T-cell (primary cell): ENCODE data around the gene SUSD1. TPM values are rescaled to one million over a fixed set of nuclear protein-coding genes. Genes with fewer than 3 reads are reported as not detected.

Source experiments
- ATAC-seq, 4 experiments: fragments of 200-7000 bp in 3 of 4; fragments of 150-1000 bp in 1 of 4; cut with Tn5 transposase; replicated peaks in 1 of 4; 1 replicate in 3 of 4; 2 replicates in 1 of 4; pipeline ENCODE4 v1.10.0; 2021; ENCODE audit warnings: moderate library complexity in 3 of 4, mild to moderate bottlenecking in 2 of 4, moderate number of reproducible peaks in 1 of 4
- CTCF ChIA-PET, 2 donors: fragments of 300-600 bp; sonication (Branson Sonifier 250); formaldehyde crosslinking; loops; one replicate each; lab custom pipeline; 2022; ENCODE audit warnings: antibody characterized with exemption in 2 of 2; lab: Charles Lee
- POLR2A ChIA-PET, 2 donors: fragments of 300-600 bp; sonication (Branson Sonifier 250); formaldehyde crosslinking; loops; one replicate each; lab custom pipeline; 2022; ENCODE audit warnings: antibody characterized with exemption in 2 of 2; lab: Charles Lee
- DNase-seq, 35 experiments: peaks; one replicate each; pipeline versions ENCODE4 v3.0.0 to v3.0.0-alpha.2; 2013 to 2023
- H3K27ac ChIP-seq: one replicate; pipeline ENCODE4 v1.5.1; 2013; ENCODE audit warnings: low read length
- H3K27me3 ChIP-seq, 2 experiments: replicated peaks in 1 of 2; 1 replicate in 1 of 2; 2 replicates in 1 of 2; pipeline versions ENCODE4 v1.6.1 to v1.7.0; 2013; ENCODE audit warnings: low read length in 1 of 2, mixed read lengths in 1 of 2; ENCODE audit not compliant: control insufficient read depth in 2 of 2, insufficient read depth in 2 of 2; ENCODE audit errors: extremely low read depth in 1 of 2
- H3K36me3 ChIP-seq, 2 donors: 1 replicate in 1 of 2; 2 replicates in 1 of 2; pipeline versions ENCODE4 v1.6.1 to v1.7.0; 2013; ENCODE audit warnings: low read length in 1 of 2; ENCODE audit not compliant: control insufficient read depth in 2 of 2, insufficient read depth in 1 of 2; ENCODE audit errors: extremely low read depth in 1 of 2
- H3K4me1 ChIP-seq, 2 experiments: 1 replicate in 1 of 2; 2 replicates in 1 of 2; pipeline versions ENCODE4 v1.6.1 to v1.7.0; 2013; ENCODE audit warnings: low read length in 2 of 2, mixed read lengths in 1 of 2; ENCODE audit not compliant: insufficient read depth in 2 of 2, control insufficient read depth in 1 of 2; ENCODE audit errors: extremely low read depth in 1 of 2
- H3K4me3 ChIP-seq, 2 donors: 1 replicate in 1 of 2; 2 replicates in 1 of 2; pipeline versions ENCODE4 v1.5.1 to v1.7.0; 2013; ENCODE audit warnings: mild to moderate bottlenecking in 2 of 2, low read length in 1 of 2, moderate library complexity in 1 of 2; ENCODE audit not compliant: control insufficient read depth in 1 of 2; ENCODE audit errors: extremely low read depth in 1 of 2
- H3K9me3 ChIP-seq: 2 replicates; pipeline ENCODE4 v1.7.0; 2013
- H3K27ac Mint-ChIP-seq, 2 donors: one replicate each; pipeline ENCODE4 v1.8.0; 2020 to 2021; ENCODE audit warnings: mild to moderate bottlenecking in 2 of 2, mixed read lengths in 2 of 2
- H3K27me3 Mint-ChIP-seq, 2 donors: one replicate each; pipeline ENCODE4 v1.8.0; 2021 to 2022; ENCODE audit warnings: mixed read lengths in 2 of 2
- H3K36me3 Mint-ChIP-seq: one replicate; pipeline ENCODE4 v1.8.0; 2021; ENCODE audit warnings: mixed read lengths
- H3K4me1 Mint-ChIP-seq, 3 donors: one replicate each; pipeline ENCODE4 v1.8.0; 2020 to 2022; ENCODE audit warnings: mixed read lengths in 3 of 3, mild to moderate bottlenecking in 1 of 3
- H3K4me3 Mint-ChIP-seq, 3 donors: one replicate each; pipeline ENCODE4 v1.8.0; 2020 to 2022; ENCODE audit warnings: mild to moderate bottlenecking in 3 of 3, mixed read lengths in 3 of 3, moderate library complexity in 3 of 3
- H3K9me3 Mint-ChIP-seq, 3 donors: one replicate each; pipeline ENCODE4 v1.8.0; 2020 to 2022; ENCODE audit warnings: mixed read lengths in 3 of 3
- WGBS: methylation state at CpG from one replicate; pipeline ENCODE4 v1.1.5; 2013; ENCODE audit warnings: missing lambda C conversion rate; ENCODE audit not compliant: insufficient coverage; 5-methylcytosine and 5-hydroxymethylcytosine counted together
- total RNA-seq, 35 experiments: library from RNA in 6 of 35; stranded (reverse) in 6 of 35; fragments of 120-200 nt in 1 of 35; gene quantifications; one replicate each; pipeline versions ENCODE4 v1.2.1 to v1.2.4 and lab custom pipeline; 2013 to 2026

Gene SUSD1
- total RNA-seq, 5 donors from 2014 or later (not counting 1 experiment from before 2014, with no cell fraction given): 5.6 to 17.5 (median 7.9) TPM

DNA sequence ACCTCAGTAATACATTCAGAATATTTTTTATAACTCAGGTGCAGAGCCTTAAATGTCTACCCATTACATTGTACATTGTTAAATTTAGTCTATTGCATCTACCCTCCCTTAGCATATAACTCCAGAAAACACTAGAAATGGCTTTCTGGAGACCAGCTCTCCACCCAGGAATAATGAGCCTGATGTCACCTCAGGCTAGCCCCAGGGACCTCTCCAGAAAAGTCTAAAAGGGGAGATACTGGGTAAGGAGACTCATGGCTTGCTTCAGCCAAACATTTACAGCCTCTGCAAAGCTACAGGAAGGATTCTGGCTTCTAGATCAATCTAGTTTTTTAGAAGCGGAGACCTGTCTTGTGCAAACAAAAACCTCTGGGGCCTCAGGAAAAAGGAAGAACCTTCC, 13.8 kb upstream of the SUSD1 start:
- no peaks in the 10 kb centered on the region for H3K9me3 Mint-ChIP-seq
- DNase-seq (no peak), ATAC-seq (no peak)
- H3K9me3 ChIP-seq: no peaks in the 10 kb centered on the region
- H3K27me3 Mint-ChIP-seq: no peaks in the 10 kb centered on the region
- no CpG with 5 or more reads among the region's 1 CpG for WGBS
- CTCF ChIA-PET: no interaction called here
- H3K4me1 Mint-ChIP-seq: peaks cover 3 to 4% (median 4%) of the 10 kb centered on the region in 3 donors
- H3K36me3 Mint-ChIP-seq: peaks cover 13% of the 10 kb centered on the region
- H3K4me1 ChIP-seq: no peaks in the 10 kb centered on the region
- no peaks in the 10 kb centered on the region for H3K36me3 ChIP-seq
- H3K27ac Mint-ChIP-seq: no peak overlapping the region
- no peak overlapping the region for H3K4me3 ChIP-seq
- POLR2A ChIA-PET: no interaction called here
- no peak overlapping the region for H3K27ac ChIP-seq
- H3K4me3 Mint-ChIP-seq: no peak overlapping the region
- no peaks in the 10 kb centered on the region for H3K27me3 ChIP-seq

DNA sequence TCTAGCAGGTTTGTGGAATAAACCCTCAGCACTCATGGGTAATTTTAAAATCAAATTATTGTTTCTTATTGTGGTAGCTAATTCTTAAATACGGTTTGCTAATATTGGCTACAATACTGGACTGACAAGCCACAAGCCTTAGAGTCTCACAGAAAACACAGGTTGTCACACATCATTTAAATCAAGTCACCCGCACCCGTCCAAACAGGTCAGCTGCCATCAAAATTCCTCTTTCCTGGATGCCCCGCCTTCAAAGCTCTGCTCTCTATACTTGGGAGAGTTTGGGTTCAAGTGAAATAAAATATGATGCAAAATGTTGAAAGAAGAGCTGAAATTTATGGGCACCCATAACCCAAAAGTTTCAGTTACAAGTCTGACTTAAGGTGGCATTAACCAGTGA, 12.3 kb upstream of the SUSD1 start:
- no CpG with 5 or more reads among the region's 4 CpGs for WGBS
- CTCF ChIA-PET: no interaction called here

DNA sequence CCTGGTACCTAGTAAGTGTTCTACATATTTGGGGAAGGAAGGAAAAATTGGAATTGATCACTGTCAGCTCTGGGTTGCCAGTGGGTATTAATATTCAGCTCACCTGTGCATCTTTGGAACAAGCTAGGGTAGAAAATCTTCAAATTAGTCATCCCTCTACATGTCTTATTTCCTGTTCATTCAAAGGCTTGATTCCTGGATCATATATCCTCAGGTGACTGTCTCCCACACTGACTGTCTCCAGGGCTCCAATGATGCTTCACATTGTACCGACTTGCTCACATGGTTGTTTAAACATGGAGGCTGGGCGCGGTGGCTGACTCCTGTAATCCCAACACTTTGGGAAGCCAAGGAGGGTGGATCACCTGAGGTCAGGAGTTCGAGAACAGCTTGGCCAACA, 11.6 kb upstream of the SUSD1 start:
- no peaks in the 10 kb centered on the region for H3K4me1 ChIP-seq
- POLR2A ChIA-PET: interaction anchor here in 1 of 2 donors (1.4 kb wide), 1 partner anchor 13 kb away, joined by 3 read pairs; no protein-coding TSS in a partner anchor
- H3K9me3 Mint-ChIP-seq: peaks cover 0 to 10% (median 4%) of the 10 kb centered on the region in 3 donors
- H3K27ac ChIP-seq: no peak overlapping the region
- H3K36me3 ChIP-seq: no peaks in the 10 kb centered on the region
- H3K9me3 ChIP-seq: no peaks in the 10 kb centered on the region
- H3K27me3 Mint-ChIP-seq: no peaks in the 10 kb centered on the region
- ATAC-seq: no peak
- H3K27me3 ChIP-seq: no peaks in the 10 kb centered on the region
- WGBS: 100% methylated on average over 3 of the region's 4 CpGs
- H3K27ac Mint-ChIP-seq: no peak overlapping the region
- peaks cover 5 to 9% (median 8%) of the 10 kb centered on the region in 3 donors for H3K4me1 Mint-ChIP-seq
- no peak for DNase-seq
- no peak overlapping the region for H3K4me3 ChIP-seq
- peaks cover 6% of the 10 kb centered on the region for H3K36me3 Mint-ChIP-seq
- CTCF ChIA-PET: no interaction called here
- no peak overlapping the region for H3K4me3 Mint-ChIP-seq

More for the DNA sequence above, 12.3 kb upstream of the SUSD1 start:
- Mint-ChIP-seq H3K4me1 (peaks cover 4 to 7% (median 6%) of the 10 kb centered on the region in 3 donors), H3K4me3 (no peak overlapping the region), H3K27ac (no peak overlapping the region), H3K36me3 (peaks cover 11% of the 10 kb centered on the region), H3K9me3 (peaks cover 0 to 8% (median 4%) of the 10 kb centered on the region in 3 donors), H3K27me3 (no peaks in the 10 kb centered on the region)
- Histone ChIP-seq H3K4me1 (no peaks in the 10 kb centered on the region), H3K9me3 (no peaks in the 10 kb centered on the region), H3K4me3 (no peak overlapping the region), H3K27me3 (no peaks in the 10 kb centered on the region), H3K27ac (no peak overlapping the region), H3K36me3 (no peaks in the 10 kb centered on the region)
- POLR2A ChIA-PET: interaction anchor here in 1 of 2 donors (1.4 kb wide), 1 partner anchor 13 kb away, joined by 3 read pairs; no protein-coding TSS in a partner anchor
- no peak for DNase-seq
- no peak for ATAC-seq

DNA sequence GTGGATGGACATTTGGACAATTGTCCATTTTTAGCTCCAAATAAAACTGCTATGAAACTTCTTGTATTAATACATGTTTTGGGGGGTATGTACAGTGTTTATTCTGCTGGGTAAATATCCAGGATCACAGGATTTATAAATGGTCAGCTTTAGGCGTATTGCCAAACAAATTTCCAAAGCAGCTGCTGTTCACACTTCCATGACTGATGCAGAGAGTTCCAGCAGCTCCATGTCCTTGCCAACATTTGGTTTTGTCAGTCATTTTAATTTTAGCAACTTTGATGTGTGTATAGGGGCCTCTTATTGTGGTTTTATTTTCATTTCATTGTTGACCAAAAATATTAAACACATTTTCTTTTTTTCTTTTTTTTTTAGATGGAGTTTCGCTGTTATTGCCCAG, 9.8 kb upstream of the SUSD1 start:
- H3K36me3 Mint-ChIP-seq: no peaks in the 10 kb centered on the region
- no peak overlapping the region for H3K27ac ChIP-seq
- no peaks in the 10 kb centered on the region for H3K27me3 Mint-ChIP-seq
- ATAC-seq: no peak
- ChIA-PET POLR2A (no interaction called here), CTCF (no interaction called here)
- peaks cover 5 to 15% of the 10 kb centered on the region in 2 experiments for H3K4me1 ChIP-seq
- no peak overlapping the region for H3K4me3 Mint-ChIP-seq
- no peak overlapping the region for H3K27ac Mint-ChIP-seq
- no peaks in the 10 kb centered on the region for H3K27me3 ChIP-seq
- no CpG with 5 or more reads among the region's 2 CpGs for WGBS
- H3K9me3 ChIP-seq: no peaks in the 10 kb centered on the region
- H3K9me3 Mint-ChIP-seq: peaks cover 0 to 10% (median 4%) of the 10 kb centered on the region in 3 donors
- H3K4me3 ChIP-seq: no peak overlapping the region
- H3K36me3 ChIP-seq: no peaks in the 10 kb centered on the region
- peaks cover 22 to 24% (median 23%) of the 10 kb centered on the region in 3 donors for H3K4me1 Mint-ChIP-seq
- no peak for DNase-seq

DNA sequence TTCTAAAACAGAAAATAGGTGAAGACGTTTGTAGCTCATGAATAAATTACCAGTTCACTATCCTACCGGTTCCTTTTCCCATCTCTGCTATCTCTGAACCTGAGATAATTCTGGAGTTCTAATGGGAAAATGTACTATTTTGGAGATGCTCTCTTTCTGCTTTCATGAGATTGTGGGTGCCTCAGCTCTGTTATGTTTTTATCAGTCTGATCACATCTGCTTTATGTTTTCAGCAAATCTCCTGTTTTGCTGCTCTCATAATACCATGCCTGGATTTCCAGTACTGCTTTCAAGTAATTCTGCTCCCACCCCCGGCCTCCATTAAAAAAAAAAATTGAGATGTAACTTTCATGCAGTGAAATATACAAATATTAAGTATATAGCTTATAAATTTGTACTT, 9.1 kb upstream of the SUSD1 start:
- Mint-ChIP-seq H3K36me3 (no peaks in the 10 kb centered on the region), H3K9me3 (peaks cover 0 to 10% (median 4%) of the 10 kb centered on the region in 3 donors), H3K4me3 (no peak overlapping the region), H3K27me3 (no peaks in the 10 kb centered on the region), H3K4me1 (peaks cover 27 to 29% (median 29%) of the 10 kb centered on the region in 3 donors), H3K27ac (no peak overlapping the region)
- whole genome bisulfite sequencing: no CpG with 5 or more reads among the region's 3 CpGs
- CTCF ChIA-PET: no interaction called here
- no peak overlapping the region for H3K27ac ChIP-seq
- no peak for DNase-seq
- no peaks in the 10 kb centered on the region for H3K9me3 ChIP-seq
- H3K27me3 ChIP-seq: no peaks in the 10 kb centered on the region
- H3K4me3 ChIP-seq: no peak overlapping the region
- H3K36me3 ChIP-seq: no peaks in the 10 kb centered on the region
- peaks cover 11 to 21% of the 10 kb centered on the region in 2 experiments for H3K4me1 ChIP-seq
- POLR2A ChIA-PET: no interaction called here
- no peak for ATAC-seq

DNA sequence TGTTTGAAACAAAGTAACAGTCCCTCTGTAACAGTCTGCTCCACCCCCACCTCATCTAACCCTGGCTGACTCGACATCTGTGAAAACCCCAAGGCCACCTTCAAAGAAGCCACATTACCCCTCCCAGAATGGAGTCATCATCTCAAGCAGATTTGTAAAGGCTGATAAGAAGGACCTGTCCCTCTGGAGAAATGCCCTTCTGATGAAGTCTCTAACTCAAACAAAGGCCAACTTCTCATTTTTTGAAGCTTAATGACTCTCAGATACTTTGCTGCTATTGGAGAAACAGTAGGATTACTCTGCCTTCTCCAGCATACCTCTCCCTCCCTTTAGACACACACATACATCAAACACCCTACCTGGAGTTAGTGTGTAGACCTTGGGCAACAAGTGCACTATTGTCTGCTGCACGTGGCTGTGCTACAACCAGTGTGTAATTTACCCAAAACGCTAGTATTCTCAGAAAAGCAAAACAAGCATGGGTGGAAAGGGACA, 5.3 kb upstream of the SUSD1 start:
- Mint-ChIP-seq H3K4me1 (peaks cover 48 to 60% (median 50%) of the 10 kb centered on the region in 3 donors), H3K4me3 (peak overlapping the region in 2 of 3 donors; percentile 47 to 59), H3K36me3 (no peaks in the 10 kb centered on the region), H3K27ac (peak overlapping the region; percentile 71 to 81), H3K9me3 (peaks cover 0 to 10% (median 4%) of the 10 kb centered on the region in 3 donors), H3K27me3 (no peaks in the 10 kb centered on the region)
- ATAC-seq (peak; percentile 39 to 65 (median 56)), DNase-seq (peak in 26 of 35 experiments; percentile 5 to 76 (median 34))
- WGBS: 6% methylated on average over 3 of the region's 3 CpGs
- Histone ChIP-seq H3K9me3 (no peaks in the 10 kb centered on the region), H3K4me3 (no peak overlapping the region), H3K36me3 (no peaks in the 10 kb centered on the region), H3K4me1 (peaks cover 11 to 40% of the 10 kb centered on the region in 2 experiments), H3K27me3 (no peaks in the 10 kb centered on the region), H3K27ac (peak overlapping the region; percentile 12)
- ChIA-PET POLR2A (interaction anchor here in 1 of 2 donors (0.5 kb wide), 1 partner anchor 145 kb away, joined by 3 read pairs; no protein-coding TSS in a partner anchor), CTCF (interaction anchor here in 1 of 2 donors (0.9 to 1.5 kb wide), 2 partner anchors 86 to 200 kb away, joined by 3 to 5 read pairs; partner anchors contain the start of gene HSDL2)
